Measurements from ENCODE around the gene DDX24. TPM values are rescaled to one million over a fixed set of nuclear protein-coding genes. Genes with fewer than 3 reads are reported as not detected.

Gene DDX24
- polyA plus RNA-seq, 3 donors, result 51.2 to 68.0 (median 53.8) TPM

- Histone ChIP-seq H3K27me3 (ENCODE audit: control insufficient read depth in 2 of 2, insufficient read depth in 2 of 2, low read length in 2 of 2) (no peaks in the 10 kb centered on the region), H3K27ac (ENCODE audit: low read depth in 1 of 2, low read length in 2 of 2) (no peak overlapping the region), H4K20me1 (ENCODE audit: insufficient read depth, low read length) (no peaks in the 10 kb centered on the region), H3K4me1 (ENCODE audit: control insufficient read depth in 1 of 2, insufficient read depth in 2 of 2, low read length in 2 of 2) (peaks cover 10% of the 10 kb centered on the region in 2 donors), H2AFZ (ENCODE audit: insufficient read depth, low read depth, low read length, poor library complexity, severe bottlenecking) (no peak overlapping the region), H3K9ac (ENCODE audit: insufficient read depth, low read length, poor library complexity, severe bottlenecking) (no peak overlapping the region), H3K9me3 (replicated peaks in 1 of 2; ENCODE audit: control insufficient read depth in 1 of 2, insufficient read depth in 1 of 2, low read length in 2 of 2) (peaks cover 1% of the 10 kb centered on the region in 2 donors), H3K4me3 (replicated peaks in 1 of 3; ENCODE audit: low read depth in 2 of 3, low read length in 3 of 3) (no peak overlapping the region), H3K79me2 (ENCODE audit: insufficient read depth, low read length) (no peaks in the 10 kb centered on the region), H3K4me2 (replicated peaks; ENCODE audit: extremely low read depth, low read length, poor library complexity, severe bottlenecking) (no peak overlapping the region), H3K36me3 (replicated peaks in 1 of 2; ENCODE audit: control insufficient read depth in 1 of 2, insufficient read depth in 2 of 2, low read length in 2 of 2) (no peaks in the 10 kb centered on the region)
- no peak for TF ChIP-seq CTCF (IDR thresholded peaks at IDR 0.05)
- H3K4me3 Mint-ChIP-seq, result no peak overlapping the region
- 90% methylated on average over 2 of the region's 5 CpGs for WGBS (ENCODE audit: insufficient coverage)
- H3K27me3 Mint-ChIP-seq (ENCODE audit: low read depth in 3 of 3), result peaks cover 6 to 25% (median 12%) of the 10 kb centered on the region in 3 donors
- intact Hi-C loops (cut with micrococcal nuclease), result no loop called here
- H3K27ac Mint-ChIP-seq, result no peak overlapping the region
- peaks cover 0 to 5% (median 0%) of the 10 kb centered on the region in 7 donors for H3K9me3 Mint-ChIP-seq
- peaks cover 15% of the 10 kb centered on the region for H3K4me1 Mint-ChIP-seq
- H3K36me3 Mint-ChIP-seq, result no peaks in the 10 kb centered on the region
- no peak for DNase-seq
Measured at GRCh38 chr14:94113908-94114588, 33.0 kb upstream of the DDX24 start.

- DNase-seq, result no peak
- no peak overlapping the region for H3K4me3 Mint-ChIP-seq
- Histone ChIP-seq H2AFZ (ENCODE audit: insufficient read depth, low read depth, low read length, poor library complexity, severe bottlenecking) (no peak overlapping the region), H3K36me3 (replicated peaks in 1 of 2; ENCODE audit: control insufficient read depth in 1 of 2, insufficient read depth in 2 of 2, low read length in 2 of 2) (no peaks in the 10 kb centered on the region), H3K9ac (ENCODE audit: insufficient read depth, low read length, poor library complexity, severe bottlenecking) (no peak overlapping the region), H3K4me1 (ENCODE audit: control insufficient read depth in 1 of 2, insufficient read depth in 2 of 2, low read length in 2 of 2) (peaks cover 10% of the 10 kb centered on the region in 2 donors), H3K4me2 (replicated peaks; ENCODE audit: extremely low read depth, low read length, poor library complexity, severe bottlenecking) (no peak overlapping the region), H3K9me3 (replicated peaks in 1 of 2; ENCODE audit: control insufficient read depth in 1 of 2, insufficient read depth in 1 of 2, low read length in 2 of 2) (no peaks in the 10 kb centered on the region), H3K27me3 (ENCODE audit: control insufficient read depth in 2 of 2, insufficient read depth in 2 of 2, low read length in 2 of 2) (no peaks in the 10 kb centered on the region), H3K27ac (ENCODE audit: low read depth in 1 of 2, low read length in 2 of 2) (no peak overlapping the region), H3K4me3 (replicated peaks in 1 of 3; ENCODE audit: low read depth in 2 of 3, low read length in 3 of 3) (no peak overlapping the region), H4K20me1 (ENCODE audit: insufficient read depth, low read length) (no peaks in the 10 kb centered on the region), H3K79me2 (ENCODE audit: insufficient read depth, low read length) (no peaks in the 10 kb centered on the region)
- no peak for TF ChIP-seq CTCF (IDR thresholded peaks at IDR 0.05)
- no peak overlapping the region for H3K27ac Mint-ChIP-seq
- intact Hi-C loops (cut with micrococcal nuclease), result no loop called here
- WGBS (ENCODE audit: insufficient coverage), result 74% methylated on average over 5 of the region's 6 CpGs
- peaks cover 0 to 2% (median 0%) of the 10 kb centered on the region in 7 donors for H3K9me3 Mint-ChIP-seq
- H3K4me1 Mint-ChIP-seq, result peaks cover 15% of the 10 kb centered on the region
- H3K27me3 Mint-ChIP-seq (ENCODE audit: low read depth in 3 of 3), result peaks cover 6 to 25% (median 13%) of the 10 kb centered on the region in 3 donors
- no peaks in the 10 kb centered on the region for H3K36me3 Mint-ChIP-seq
Measured at GRCh38 chr14:94113490-94113889, 32.5 kb upstream of the DDX24 start.

Data from CD14-positive monocyte (primary cell).